ENCODE data around the gene CENPI.
"Not testable (repeated sequence)": the region's sequence is repeated elsewhere in the genome, so short reads cannot be mapped to it uniquely, and the experiment has no call there.

Gene CENPI, protein sequence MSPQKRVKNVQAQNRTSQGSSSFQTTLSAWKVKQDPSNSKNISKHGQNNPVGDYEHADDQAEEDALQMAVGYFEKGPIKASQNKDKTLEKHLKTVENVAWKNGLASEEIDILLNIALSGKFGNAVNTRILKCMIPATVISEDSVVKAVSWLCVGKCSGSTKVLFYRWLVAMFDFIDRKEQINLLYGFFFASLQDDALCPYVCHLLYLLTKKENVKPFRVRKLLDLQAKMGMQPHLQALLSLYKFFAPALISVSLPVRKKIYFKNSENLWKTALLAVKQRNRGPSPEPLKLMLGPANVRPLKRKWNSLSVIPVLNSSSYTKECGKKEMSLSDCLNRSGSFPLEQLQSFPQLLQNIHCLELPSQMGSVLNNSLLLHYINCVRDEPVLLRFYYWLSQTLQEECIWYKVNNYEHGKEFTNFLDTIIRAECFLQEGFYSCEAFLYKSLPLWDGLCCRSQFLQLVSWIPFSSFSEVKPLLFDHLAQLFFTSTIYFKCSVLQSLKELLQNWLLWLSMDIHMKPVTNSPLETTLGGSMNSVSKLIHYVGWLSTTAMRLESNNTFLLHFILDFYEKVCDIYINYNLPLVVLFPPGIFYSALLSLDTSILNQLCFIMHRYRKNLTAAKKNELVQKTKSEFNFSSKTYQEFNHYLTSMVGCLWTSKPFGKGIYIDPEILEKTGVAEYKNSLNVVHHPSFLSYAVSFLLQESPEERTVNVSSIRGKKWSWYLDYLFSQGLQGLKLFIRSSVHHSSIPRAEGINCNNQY

DNA sequence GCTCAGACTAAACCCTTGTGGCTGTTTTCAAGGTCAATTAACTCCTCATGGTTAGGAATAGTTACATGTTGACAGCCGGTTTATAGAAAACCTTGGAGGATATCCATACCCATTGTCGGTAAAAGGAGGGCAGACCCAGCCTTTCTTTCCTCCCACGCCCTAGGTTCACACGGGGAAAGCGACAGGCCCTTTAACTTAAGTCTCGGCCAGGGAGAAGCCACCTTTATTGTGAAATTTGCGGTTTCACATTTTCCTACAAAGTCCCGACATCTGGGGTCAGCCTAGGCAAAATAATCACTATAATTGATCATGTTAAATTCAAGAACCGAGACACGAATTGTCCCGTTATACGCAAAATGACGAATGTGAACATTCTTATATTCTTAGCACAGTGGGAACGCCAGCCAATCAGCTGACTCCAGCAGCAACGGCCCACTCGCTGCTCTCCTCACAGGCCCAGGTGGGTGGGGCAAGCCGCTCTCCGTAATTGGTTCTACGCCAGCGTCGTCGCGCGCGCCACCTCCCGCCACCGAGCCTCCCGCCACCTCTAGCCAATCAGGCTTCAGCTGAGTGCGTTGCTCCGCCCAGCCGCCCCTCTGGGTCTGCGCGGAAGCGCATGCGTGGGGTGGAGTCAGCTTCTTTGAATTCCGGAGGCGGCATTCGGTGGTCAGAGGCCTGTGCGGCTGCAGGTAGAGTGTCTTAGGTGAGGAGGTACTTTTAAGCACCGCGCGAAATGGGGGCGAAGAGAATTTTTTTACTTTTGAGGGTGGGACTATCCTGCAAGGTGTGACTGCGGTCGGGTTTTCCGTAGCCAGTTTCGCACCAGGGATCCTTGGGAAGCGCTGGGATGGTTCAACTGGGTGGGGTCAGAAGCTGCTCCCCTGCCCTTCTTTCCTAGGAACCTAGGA, at the start of gene CENPI:
Gene CENPI, plus strand, starts transcription at position 659 of the 908 bp plus-strand sequence. CDS start 2,867 bp downstream, outside the sequence.
- peak; percentile 92 for DNase-seq (ENCODE audit: low spot score)

DNA sequence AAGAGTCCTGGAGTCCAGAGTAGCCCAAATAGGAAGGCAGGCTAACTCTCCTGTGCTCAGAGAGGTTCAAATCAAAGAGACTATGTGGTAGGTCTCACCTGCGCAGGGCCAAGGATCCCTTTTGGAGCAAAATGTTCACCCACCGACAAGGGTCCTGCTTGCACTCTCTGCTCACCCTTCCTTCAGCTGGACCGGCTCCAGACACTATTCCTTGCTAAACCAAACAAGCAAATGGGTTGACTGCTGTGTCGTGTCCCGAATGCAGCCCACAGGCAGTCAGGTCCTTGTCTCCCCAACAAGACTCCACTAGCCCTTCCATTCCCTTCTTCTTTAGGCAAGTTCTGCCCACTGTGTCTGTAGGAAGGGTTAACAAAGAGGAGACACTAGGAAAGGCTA, 46.9 kb upstream of the CENPI start:
- DNase-seq (ENCODE audit: low spot score): no peak

DNA sequence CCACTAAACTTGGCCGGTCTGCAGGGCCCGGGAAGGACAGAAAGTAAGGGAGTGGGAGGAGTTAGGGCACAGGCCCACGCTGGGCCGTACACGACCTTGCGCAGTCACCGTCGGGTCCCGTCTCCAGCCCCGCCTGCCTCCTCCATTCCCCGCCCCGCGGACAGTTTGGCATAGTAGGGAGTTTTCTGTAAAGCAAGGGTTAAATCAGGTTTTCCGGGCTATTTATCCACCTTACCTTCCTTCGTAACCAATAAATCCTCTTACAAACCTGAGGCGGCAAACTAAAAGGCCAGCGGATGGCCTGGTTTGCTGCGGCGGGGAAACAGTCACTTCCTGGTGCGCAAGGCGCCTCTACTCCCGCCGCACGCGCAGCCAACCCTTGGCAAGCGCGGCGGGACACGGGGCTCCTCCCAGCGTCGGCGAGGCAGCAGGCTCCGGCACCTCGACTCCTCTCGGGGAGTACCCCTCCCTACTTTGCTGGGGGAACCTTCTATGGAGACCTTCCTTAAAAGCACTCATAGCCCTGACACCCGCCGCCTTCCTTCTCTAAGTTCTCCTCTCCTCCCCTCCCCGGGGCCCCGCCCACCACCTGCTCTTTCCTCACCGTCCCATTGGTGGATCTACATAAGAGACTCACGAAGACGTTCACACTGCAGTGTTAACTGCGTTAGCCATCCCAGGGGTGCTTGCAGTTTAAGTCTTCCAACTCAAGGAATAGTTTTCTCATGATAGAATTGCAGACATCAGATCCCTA, 46.3 kb upstream of the CENPI start, which contains the start of gene TRMT2B:
Gene TRMT2B, minus strand, starts transcription at position 563 of the 754 bp plus-strand sequence. CDS start 9,822 bp downstream, outside the sequence.
- peak; percentile 63 for DNase-seq (ENCODE audit: low spot score)

DNA sequence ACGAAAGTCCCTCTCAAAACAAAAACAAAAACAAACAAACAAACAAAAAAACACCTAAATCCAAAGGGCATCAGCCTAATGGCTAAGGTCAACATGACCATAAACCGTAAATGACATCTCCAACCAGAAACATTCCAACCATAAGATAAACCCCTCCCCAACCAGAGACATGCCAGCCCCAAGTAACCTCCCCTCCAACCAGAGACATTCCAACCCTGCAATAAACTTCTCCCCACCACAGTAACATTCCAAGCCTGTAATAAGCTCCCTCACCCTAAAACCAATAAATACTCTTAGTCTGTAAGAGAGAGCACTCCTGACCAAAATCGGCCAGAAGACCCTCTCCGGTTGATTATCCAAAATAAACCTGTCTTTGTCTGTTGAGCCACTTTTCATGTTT, 41.5 kb upstream of the CENPI start:
- not testable (repeated sequence) for DNase-seq (ENCODE audit: low spot score)

DNA sequence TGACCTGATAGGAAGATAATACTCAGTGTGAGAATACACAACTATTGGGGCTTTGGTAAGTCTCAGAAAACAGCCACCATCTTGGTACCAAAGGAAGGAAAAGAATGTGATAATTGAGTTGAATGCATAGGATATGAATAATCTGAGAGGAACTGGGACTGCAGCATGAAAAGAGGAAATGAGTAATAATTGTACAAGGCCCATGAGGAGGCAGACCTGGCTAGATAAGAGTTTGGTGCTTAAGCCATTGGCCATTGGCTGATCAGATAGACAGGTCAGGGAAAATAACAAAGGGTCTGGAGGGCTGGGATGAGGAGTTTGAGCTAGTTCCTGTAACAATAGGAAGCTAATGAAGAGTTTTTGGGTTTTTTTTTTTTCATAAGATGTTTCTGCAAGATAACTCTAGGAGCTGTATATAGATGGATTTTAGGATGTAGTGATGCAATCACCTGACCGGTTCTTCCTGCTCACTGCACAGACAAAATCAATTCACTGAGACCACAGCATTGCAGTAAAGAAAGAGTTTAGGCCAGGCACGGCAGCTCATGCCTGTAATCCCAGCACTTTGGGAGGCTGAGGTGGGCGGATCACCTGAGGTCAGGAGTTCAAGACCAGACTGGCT, 40.8 kb upstream of the CENPI start:
- DNase-seq (ENCODE audit: low spot score): peak; percentile 7

DNA sequence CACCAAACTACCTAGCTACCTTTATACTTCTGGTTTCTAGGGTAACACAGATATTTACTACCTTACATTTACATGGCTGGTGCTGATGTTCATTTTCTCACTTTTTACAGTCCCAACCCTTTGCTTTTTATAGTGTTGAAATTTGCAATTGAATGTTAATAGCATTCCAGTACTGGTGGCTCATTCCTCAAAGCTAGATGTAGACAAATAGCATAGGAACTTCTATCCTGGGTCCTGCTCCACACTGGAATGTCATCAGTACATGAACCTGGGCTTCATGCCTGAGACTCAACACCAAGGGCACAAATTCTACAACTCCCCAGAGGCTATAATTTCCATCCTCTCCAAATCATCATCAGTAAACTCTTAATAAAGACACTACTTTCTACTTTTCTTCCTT, 35.8 kb upstream of the CENPI start:
- DNase-seq (ENCODE audit: low spot score): no peak

DNA sequence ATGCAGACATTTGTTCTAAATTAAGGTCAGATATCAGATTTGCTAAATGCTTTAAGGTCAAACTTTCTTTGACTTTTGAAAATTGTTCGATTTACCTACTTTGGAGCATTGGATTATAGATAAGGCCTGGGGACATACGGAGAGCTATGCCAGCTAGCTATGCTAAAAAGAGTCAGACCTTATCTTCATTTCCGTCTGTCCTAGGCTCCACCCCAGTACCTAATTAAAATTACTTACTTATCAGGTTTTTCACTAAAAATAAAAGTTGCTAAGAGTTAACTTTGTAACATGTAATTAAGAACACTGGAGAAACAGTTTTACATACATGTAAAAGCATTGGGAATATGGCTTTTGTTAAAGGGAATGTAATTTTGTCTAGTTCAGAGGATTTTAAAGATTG, 26.4 kb upstream of the CENPI start:
- DNase-seq (ENCODE audit: low spot score): no peak

DNA sequence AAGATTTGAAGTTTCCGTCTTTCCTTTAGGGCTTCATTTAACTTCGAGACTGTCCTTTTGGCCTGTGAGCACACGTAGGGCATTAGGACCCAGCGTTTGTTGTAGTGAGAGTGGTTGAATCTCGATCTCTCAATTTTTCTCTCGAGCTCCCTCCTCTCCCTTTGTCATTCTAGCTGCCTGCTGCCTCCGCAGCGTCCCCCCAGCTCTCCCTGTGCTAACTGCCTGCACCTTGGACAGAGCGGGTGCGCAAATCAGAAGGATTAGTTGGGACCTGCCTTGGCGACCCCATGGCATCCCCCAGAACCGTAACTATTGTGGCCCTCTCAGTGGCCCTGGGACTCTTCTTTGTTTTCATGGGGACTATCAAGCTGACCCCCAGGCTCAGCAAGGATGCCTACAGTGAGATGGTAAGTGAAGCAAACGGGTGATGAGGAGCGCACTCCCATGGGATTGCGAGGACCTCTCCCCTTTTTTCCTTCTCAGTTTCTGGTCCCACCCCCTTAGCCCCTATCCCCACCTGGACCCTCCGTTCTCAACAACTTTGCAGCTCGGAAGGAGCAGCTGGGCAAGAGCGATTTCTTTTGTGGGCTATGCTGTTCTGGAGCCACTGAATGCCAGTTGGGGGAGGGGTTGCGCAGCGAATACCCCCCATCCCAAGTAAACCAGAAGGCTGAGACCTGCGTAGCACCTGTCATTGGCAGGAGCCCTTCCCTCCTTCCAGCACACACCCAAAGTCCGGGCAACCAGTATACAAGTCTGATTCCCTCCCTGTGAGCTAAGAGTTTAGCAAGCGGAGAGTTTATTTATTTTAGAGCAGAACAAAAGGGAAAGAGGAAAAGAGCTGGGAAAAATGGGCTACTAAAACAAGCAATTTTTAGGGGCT, 19.0 kb upstream of the CENPI start, which contains the start of gene TMEM35A:
Gene TMEM35A, plus strand, starts transcription at position 164 of the 883 bp plus-strand sequence. Its CDS starts 124 bp downstream, at position 288.
- no peak for DNase-seq (ENCODE audit: low spot score)

DNA sequence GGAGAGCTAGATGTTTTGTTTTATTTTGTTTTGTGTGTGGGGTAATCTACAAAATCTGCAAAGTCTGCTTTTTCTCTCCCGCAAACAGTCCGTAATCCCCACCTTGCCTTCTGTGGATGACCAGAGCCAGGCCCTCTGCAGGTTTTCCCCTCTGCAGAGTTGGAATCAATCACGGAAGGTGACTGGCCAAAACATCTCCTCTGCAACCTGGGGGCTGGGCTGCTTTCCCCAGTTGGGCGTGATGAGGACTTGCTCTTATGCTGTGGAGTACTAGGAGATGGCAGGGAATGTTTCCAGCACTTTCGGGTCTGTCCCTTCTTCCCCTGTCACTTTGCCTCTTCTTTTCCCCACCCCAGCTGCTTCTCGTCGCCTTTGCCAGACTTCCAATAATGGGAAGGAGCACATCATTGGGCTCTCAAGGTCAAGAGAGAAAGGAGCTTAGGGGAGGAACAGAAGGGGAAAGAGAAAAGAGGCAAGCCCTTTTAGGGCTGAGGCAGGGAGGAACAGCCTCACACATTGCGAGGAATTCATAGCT, 18.2 kb upstream of the CENPI start:
- DNase-seq (ENCODE audit: low spot score): no peak

DNA sequence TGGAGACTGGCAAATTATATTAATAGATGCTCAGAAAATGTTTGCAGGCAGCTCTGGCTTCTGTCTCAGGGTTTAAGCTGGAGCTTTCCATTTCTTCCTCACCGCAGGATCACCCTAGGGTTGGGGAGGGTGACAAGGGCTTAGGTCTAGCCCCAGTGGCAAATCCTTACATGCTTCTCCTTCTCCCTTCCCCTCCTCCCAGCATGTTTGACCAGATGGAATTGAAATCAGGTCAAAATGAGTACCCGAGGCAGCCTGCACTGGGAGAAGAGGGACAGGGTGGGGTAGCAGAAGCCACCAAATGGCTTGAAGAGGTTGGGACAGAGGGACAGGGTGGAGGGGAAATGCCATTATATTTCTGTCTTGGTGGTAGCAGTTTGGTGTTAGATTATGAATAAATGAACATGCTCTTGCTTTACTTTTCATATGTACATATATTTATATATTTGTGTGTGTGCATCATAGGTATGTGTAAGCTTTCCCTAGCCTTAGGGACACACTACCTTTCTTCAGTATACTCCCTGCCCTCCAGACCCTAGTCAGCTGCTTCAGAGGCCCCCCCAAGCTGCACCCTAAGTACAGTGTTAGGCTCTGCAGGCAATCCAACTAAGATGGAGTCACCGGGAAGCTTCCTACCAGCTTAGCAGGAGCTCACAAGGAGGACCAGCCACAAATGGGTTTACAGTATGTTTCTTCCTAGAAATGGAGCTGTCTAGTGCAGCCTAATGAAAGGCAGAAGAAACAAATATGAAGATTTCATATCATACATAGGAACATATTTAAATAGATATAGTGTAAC, 17.5 kb upstream of the CENPI start:
- DNase-seq (ENCODE audit: low spot score): no peak

DNA sequence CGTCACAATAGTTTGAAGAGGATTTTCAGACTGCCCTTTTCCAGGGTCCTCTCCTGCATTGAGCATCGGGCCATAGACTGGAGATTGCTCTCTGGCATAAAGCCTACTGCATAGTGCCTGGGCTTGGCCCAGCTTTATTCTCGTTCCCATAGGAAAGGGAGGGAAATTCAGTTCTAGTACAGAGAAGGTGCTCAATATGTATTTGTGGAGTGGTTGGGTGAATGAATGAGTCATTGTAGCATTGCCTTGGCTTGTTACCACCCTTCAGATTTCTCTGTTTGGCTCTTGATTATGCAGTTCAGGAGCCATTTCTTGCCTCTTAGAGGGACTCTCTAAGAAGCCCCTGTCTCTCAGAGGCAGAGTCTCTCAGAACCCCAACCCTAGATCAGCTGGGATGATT, 16.8 kb upstream of the CENPI start:
- DNase-seq (ENCODE audit: low spot score): no peak

DNA sequence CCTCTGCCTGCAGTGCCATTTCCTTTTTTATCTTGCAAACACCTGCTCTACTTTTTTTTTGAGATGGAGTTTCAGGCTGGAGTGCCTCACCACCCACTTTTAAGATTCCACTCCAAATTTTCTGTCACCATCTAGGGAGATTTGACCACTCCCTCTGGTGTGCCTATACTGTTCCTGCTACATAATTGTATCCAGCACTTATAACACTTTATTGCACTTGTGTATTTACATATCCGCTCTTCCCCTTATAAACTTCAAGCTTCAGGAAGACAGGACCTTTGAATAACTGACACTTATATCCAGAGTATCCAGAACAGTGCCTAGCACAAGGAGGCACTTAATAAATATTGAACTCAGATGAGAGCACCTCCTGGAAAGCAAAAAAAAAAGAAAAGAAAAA, 6.2 kb upstream of the CENPI start:
- no peak for DNase-seq (ENCODE audit: low spot score)

DNA sequence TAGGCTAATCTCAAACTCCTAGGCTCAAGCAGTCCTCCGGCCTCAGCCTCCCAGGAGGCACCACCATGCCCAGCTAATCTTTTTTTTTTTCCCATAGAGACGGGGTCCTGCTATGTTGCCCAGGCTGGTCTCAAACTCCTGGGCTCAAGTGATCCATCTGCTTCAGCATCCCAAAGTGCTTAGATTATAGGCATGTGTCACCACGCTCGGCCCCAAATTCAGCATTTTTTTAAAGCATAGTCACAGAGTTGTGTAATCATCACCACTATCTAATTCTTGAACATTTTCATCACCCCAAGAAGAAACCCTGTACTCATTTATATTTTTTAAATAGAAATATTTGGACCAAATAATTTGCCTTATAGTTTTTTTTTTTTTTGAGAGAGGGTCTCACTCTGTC, 10.3 kb downstream of the CENPI start:
- DNase-seq (ENCODE audit: low spot score): no peak

DNA sequence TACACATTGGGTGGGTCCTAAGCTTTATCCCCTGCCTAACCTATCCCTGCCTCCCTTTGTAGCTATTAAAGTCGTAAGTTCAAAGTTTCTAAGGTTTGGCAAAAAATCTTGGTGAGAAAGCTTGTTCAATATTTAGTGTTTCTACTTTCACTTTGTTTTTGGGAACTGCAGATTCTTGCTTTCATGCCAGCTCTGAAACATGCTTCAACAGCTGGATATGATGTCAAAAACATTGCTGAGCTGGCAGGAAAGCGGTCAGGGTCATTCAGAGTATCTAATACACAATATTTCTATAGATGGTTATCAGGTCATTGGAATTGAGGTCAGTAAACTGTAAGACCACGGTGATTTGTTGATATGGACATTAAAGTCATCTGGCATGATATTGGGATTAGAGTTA, 19.7 kb downstream of the CENPI start:
- DNase-seq (ENCODE audit: low spot score): no peak

DNA sequence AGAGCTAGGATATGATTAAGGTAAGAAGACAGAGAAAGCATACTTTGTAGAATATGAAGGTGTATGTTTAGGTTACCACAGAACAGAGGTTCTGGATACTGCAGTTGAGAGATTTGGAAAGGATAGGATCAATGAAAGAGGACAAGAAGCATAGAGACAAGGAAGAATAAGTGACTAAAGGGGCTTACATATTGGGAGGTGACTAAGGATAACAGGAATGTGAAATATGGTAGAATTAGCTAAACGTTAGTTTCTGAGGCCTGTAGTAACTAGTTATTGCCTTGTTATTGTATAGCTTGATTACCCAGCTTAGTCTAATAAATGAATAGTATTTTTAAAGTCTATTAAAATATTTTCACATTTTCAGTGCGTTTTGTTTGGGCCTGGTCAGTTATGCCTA, 38.2 kb downstream of the CENPI start:
- DNase-seq (ENCODE audit: low spot score): no peak
